Aorta (tissue), 4 donors: ENCODE measurements around the gene ACOT12. TPM values are rescaled to one million over a fixed set of nuclear protein-coding genes. Genes with fewer than 3 reads are reported as not detected.

ENCODE experiments used
- polyA plus RNA-seq, 2 donors: library from polyadenylated mRNA; stranded (reverse); fragments of 200-250 nt; gene quantifications; one replicate each; pipeline ENCODE4 v1.2.3, GENCODE V29; 2013
- total RNA-seq, 2 donors: library from RNA; stranded (reverse); fragmentation: NEBNext Ultra II Directional; extraction: Animal tissue kit (Norgen Biotek cat#: 25700); gene quantifications; one replicate each; pipeline ENCODE4 v1.2.1, GENCODE V29; 2021
- donor health status: healthy with polysubstance abuse.
- donor health status: Bipolar disorder and iron deficiency.
- donor health status: DM: no; HTN: no; CAD: no.
- donor health status: DM: yes; HTN: yes; CAD: no.

Gene ACOT12
- total and polyA plus RNA-seq, 4 donors: 0.18 to 0.45 TPM; not detected in 2

Other genes starting within 250 kb of the ACOT12 start
- gene CKMT2, start 160.8 kb downstream of the ACOT12 start, total RNA-seq: 10 to 100 TPM; 24.1 to 29.3 TPM
- 1 to 10 TPM; 5.4 to 5.8 TPM for gene CKMT2, start 160.8 kb downstream of the ACOT12 start, polyA plus RNA-seq
- 10 to 100 TPM; 21.7 to 24.9 TPM for gene ZCCHC9, start 92.5 kb downstream of the ACOT12 start, total RNA-seq
- gene ZCCHC9, start 92.5 kb downstream of the ACOT12 start, polyA plus RNA-seq: 10 to 100 TPM; 29.2 to 43.3 TPM